Mucosa of gallbladder (tissue), 1 donor: Measurements from ENCODE around the gene ALOX15. TPM values are rescaled to one million over a fixed set of nuclear protein-coding genes. Genes with fewer than 3 reads are reported as not detected.
"Not testable (repeated sequence)": the region's sequence is repeated elsewhere in the genome, so short reads cannot be mapped to it uniquely, and the experiment has no call there.

ENCODE experiments used
- DNase-seq: peaks from one replicate; pipeline ENCODE4 v3.0.0-alpha.2; 2020; ENCODE audit warnings: low spot score
- total RNA-seq: library from RNA; stranded (reverse); gene quantifications from one replicate; pipeline ENCODE4 v1.2.1, GENCODE V29; 2021
- donor health status: DM: no; HTN: no; CAD: no.

The ALOX15 gene, protein sequence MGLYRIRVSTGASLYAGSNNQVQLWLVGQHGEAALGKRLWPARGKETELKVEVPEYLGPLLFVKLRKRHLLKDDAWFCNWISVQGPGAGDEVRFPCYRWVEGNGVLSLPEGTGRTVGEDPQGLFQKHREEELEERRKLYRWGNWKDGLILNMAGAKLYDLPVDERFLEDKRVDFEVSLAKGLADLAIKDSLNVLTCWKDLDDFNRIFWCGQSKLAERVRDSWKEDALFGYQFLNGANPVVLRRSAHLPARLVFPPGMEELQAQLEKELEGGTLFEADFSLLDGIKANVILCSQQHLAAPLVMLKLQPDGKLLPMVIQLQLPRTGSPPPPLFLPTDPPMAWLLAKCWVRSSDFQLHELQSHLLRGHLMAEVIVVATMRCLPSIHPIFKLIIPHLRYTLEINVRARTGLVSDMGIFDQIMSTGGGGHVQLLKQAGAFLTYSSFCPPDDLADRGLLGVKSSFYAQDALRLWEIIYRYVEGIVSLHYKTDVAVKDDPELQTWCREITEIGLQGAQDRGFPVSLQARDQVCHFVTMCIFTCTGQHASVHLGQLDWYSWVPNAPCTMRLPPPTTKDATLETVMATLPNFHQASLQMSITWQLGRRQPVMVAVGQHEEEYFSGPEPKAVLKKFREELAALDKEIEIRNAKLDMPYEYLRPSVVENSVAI
- total RNA-seq: 0.49 TPM

DNA sequence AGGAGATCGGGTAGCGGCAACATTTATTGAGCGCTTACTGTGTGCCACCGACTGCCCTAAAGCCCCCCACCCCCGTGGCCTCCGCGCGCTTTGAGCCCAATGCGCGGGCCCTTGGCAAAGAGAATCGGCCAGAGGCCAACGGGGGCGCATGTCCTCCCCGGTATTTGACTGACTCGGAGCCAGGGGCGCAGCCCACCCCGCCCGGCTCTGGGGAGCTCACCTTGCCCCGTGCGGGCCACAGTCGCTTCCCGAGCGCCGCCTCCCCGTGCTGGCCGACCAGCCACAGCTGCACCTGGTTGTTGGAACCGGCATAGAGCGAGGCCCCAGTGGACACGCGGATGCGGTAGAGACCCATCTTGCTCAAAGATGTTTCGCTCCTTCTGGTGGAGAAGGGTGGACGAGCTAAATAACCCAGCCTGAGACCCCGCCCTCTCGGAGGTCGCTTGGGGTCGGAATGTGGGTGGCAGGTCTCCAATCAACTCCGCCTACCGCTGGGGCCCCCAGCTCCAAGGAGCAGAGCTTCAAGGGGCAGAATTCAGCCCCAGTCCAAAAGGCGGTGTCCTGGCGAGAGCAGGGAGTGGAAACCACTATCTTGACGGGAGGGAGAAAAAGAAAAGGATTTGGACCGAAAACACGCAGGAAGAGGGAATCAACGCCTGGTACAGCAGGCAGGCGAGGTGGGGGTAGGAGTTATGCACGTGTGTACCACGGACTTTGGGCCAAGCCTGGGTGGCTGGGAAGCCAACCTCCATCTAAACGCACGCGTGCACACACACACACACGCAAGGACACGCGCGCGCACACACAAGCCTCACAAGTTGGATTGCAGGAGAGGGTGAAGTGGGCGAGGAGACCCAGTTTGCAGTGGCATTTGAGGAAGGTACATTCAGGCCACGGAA is at the start of gene ALOX15:
ALOX15 (minus strand) TSS at position 382 of the 899 bp plus-strand sequence; CDS start at position 355, 27 bp downstream.
- no peak for DNase-seq

DNA sequence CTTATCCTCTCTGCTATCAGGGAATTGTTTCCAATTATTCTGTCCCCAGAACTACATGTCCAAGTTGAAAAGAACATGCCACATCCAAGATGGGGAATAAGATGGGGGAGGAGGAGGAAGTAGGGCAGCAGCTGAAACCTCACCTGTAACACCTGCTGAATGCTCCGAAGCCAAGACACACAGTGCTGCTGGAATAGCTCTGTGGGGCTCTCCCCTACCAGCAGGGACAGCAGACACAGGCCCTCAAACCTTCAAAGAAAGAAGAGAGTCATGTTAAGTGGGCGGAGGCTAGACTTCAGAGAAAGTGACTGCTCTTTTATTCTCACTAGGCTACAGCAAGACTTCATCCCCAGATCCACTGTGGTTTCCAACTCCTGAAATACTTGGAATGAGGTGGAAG is 49.3 kb upstream of the ALOX15 start:
- DNase-seq: no peak

DNA sequence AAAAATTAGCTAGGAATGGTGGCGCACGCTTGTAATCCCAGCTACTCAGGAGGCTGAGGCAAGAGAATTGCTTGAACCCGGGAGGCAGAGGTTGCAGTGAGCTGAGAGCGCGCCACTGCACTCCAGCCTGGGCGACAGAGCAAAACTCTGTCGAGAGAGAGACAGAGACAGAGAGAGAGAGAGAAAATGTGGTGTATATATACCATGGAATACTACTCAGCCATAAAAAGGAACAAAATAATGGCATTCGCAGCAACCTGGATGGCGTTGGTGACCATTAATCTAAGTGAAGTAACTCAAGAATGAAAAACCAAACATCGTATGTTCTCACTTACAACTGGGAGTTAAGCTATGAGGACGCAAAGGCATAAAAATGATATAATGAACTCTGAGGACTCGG is 48.4 kb upstream of the ALOX15 start:
- not testable (repeated sequence) for DNase-seq

DNA sequence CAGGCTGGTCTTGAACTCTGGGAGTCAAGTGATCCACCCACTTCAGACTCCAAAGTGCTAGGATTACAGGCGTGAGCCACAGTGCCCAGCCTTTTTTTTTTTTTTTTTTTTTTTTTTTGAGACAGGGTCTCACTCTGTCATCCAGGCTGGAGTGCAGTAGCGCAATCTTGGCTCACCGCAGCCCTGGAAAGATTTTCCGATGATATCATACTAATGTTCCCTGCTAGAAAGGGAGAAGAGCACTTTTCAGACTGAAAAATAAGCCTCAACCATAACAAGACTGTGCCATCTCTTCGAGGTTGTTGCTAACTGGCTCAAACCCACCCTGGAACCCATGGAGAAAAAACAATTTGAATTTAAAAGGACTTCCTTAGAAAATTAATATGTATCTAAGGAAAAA is 42.3 kb upstream of the ALOX15 start:
- not testable (repeated sequence) for DNase-seq

DNA sequence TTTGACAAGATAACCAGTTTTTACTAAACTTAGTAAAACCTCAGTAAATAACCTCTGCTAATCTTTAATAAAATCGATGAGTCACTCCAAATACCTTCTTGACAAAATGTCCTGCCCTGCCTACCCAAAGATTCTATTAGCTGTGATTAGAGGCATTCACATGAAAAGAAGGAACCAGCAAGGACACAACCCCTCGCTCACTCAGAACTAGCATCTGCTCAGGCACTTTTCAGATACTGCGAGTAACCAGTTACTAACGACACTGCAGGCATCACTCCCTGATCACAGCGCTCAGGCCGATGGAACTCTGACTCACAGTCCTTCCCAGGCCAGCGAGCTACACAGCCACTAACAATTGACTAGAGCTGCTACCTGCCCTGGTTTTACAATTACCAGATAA is 38.2 kb upstream of the ALOX15 start:
- peak; percentile 24 for DNase-seq

DNA sequence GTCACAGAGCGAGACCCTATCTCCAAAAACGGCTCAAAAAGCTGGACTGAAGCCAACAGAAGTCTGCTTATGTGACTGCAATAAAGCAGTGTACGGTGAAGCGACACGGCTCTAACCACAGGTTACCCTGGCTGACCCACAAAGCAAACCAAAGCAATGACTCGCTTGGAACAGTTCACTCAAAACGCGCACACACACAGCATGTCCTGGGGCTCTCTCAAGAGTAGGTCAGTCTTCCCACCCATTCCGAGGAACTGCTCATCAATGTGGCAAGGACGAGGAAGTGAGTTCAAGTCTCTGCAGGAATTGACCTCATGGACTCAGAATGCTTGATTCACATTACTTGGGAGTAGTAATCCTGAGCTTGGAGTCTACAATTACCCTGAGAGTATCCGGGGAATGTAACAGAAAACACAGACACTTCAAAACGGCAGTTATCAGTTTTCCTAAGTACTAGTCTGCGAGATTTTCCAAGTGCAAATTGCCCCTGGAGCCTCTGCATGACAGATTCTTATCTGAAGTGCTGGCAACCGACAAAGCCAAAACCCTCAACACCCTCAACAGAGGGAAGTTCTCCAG is 37.1 kb upstream of the ALOX15 start:
- no peak for DNase-seq

DNA sequence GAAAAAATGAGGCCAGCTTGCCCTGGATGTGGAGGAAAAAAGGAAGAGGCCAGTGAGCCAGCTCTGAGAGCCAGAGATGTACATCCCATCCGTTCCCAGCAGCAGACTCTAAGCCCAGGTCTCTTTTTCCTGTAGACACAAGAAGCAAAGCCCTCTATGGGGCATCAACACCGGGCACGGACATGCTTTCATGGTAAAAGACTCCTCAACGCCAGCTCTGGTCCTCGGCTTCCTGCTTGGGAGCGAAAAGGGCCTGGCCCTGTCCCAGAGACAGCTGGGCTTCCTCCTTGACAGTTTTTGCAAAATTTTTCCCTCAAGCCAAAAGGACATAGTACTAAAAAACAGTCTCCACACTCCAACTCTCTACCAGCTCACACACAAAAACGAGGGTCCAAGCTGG is 35.3 kb upstream of the ALOX15 start:
- no peak for DNase-seq

DNA sequence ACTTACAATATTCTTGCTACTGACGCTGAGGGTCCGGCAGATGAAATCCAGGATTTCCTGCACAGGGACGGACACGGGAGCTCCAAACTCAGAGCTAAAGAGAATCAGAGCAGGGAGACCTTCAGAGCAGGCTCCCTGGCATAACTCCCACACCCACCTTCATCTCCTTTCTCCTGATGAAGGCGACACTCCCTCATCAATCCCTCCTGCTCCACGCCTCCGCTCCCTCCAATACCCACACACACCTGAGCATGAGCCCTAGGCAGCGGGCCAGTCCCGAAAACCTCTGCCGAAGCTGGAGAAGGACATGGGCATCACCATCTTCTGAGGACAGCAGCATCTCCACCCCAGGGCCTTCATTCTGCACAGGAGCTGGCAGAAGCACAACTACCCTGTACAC is 34.3 kb upstream of the ALOX15 start:
- no peak for DNase-seq

DNA sequence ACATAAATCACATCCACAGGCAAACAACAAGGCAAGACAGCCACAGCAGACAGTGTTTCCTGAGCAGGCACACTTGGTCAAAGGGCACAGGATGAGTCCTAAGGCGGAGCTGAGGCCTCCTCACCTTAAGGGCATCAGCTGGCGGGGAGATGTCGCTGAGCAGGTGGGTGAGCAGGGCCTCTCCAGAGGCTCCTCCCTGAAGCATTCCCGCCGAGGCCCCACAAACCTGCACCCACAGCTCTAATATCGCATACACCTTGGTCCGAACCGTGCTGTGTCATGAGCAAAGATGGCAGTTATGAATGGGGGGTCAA is 33.2 kb upstream of the ALOX15 start:
- no peak for DNase-seq

DNA sequence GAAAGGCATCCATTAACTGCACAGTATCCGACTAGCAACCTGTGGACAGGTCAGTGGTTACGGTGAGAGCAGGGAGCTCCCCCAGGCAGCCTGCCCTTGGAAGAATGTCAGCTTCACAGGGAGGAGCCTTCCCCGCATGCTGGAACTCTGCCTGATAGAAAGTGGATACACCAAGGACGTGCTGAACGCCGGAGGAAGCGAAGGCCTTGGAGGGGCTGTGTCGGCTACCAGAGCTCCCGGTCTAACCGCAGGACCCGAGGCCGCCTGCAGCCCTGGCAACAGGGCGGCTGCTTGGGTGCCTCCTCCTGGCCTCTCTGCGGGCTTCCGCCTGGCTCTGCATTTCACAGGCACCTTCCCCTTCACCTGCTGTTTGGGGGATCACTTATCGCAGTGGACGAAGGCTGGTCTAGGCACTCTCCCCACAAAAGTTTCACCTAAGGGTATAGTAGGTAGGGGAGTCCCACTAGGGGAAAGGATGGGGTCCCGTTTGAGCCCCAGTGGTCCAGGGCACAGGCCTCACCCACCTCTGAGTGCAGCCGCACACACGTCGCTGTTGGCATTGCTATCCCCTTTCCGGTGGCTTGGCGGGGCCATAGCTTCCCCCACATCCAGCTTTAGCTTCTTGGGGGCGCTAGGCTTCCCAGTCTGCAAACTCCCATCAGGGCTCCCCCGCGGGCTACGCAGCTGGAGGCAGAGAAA is 32.7 kb upstream of the ALOX15 start:
- DNase-seq: no peak

DNA sequence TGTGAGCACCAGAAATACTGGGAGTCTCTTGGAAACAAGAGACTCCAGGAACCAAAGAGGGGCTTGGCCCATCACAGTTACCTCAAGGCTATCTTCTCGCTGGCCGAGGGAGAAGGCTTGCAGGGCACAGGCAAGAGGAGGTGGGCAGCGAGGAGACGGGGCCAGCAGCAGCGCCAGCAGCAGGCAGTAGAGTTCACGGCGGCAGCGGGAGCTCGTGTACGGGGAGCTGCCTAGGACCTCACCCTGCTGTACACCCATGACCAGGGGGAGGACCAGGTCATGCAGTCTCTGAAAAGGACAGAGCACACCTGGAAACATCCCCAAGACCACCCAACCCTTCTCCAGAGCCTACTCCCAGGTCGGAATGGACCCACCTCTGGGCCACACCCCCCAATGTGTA is 31.7 kb upstream of the ALOX15 start:
- DNase-seq: no peak

DNA sequence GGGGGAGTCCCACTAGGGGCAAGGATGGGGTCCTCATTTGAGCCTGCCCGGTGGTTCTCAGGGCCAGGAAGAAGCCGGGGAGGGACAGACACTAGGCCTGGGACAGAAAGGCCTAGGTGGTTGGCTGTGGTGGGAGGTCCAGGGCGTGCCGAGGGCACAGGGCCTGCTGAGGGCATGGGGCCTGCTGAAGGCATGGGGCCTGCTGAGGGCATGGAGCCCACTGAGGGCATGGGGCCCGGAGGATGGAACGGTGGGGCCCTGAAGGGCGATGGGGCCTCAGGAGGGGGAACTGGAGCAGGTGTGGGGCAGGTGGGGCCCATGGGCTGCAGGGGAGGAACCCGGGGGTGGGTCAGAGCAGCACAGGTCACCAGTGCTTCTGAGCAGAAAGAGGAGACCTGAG is 31.3 kb upstream of the ALOX15 start:
- DNase-seq: no peak

DNA sequence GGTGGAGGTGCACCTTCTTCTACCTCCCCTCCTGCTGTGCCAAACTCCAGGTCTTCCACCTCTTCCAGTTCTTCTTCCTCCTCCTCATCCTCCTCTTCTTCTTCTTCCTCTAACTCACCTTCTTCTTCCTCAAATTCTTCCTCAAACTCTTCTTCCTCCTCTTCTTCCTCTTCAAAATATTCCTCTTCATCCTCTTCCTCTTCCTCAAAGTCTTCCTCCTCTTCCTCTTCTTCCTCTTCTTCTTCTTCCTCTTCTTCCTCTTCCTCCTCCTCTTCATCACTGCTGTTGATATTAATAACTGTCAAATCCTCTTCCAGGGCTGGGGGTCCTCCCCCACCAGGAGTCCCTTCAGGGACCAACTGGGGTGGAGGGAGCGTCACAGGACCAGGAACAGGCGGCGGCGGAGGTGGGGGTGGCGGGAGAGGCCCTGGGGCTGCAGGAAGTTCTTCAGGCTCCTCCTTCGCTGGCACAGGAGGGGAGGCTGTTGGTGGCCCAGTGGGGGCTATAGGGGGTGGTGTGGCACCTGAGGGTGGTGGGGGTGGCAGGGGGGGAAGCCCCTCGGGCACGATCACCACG is 30.7 kb upstream of the ALOX15 start:
- DNase-seq: no peak

DNA sequence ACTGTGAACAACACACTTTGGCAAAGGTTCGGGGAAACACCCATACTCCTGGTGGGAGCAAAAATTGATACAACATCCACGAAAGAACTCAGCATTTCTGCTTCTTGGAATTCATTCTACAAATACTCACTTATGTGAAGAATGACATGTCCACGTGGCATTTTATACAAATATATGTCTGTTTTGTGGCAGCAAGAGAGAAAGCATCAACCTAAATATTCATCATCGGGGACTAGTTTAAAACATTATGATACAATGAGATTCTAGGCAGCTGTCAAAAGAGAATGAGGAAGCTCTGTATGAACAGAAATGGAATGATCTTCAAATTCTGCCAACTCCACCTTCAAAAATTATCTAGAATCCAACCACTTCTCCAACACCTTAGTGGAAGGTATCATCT is 25.7 kb upstream of the ALOX15 start:
- DNase-seq: no peak

DNA sequence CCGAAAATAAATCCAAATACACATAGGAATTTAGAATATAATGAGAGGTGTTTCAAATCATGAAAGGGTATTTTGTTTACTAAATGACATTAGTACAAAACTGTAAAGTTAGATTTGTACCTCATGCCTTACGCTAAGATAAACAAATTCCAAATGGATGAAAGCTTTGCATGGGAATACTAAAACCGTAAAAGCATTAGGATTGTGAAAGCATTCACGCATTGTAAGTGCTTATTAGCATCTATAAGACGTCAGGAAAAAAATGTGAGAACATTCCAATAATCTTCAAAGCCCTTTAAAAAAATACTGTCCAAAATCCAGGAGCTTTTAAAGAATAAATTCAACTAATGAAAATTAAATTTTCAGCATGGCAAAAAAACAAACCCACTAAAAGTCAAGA is 24.8 kb upstream of the ALOX15 start:
- DNase-seq: no peak

DNA sequence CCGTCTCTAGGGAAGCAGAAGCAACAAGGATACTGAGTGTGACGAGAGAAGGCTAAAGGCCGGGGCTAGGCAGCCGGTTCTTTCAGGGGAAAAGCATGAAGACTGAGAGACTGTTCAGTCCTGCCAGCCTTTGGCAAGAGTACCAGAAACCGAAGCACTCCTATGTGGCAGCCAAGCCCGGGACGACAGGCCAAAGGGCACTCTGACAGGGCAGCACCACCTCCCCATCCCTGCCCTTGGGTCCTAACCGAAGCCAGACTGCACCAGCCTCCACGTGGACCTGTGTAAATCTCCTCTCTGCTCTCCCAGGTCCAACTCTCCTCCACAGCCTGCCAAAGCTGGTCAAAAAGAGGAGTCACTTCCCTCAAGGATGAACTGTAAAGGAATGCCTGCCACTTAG is 23.5 kb upstream of the ALOX15 start:
- no peak for DNase-seq

DNA sequence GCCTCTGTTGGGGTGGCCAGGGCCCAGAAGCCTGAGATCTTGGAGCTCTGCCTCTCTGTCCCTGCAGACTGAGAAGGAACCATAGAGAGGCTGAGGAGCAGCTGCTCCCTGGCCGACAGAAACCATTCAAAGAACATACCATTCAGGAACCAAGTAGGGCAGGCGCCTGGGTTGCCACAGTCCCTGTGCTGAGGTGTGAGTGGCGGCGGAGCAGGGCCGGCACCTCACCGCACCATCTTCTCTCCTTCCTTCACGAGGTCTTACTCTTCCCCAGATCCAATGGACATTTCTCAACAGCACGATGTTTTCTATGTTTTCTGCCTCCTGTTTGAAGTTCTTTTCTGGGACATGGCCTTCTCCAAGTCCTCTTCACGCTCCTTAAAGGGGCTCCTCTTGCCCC is 22.8 kb upstream of the ALOX15 start:
- DNase-seq: no peak

DNA sequence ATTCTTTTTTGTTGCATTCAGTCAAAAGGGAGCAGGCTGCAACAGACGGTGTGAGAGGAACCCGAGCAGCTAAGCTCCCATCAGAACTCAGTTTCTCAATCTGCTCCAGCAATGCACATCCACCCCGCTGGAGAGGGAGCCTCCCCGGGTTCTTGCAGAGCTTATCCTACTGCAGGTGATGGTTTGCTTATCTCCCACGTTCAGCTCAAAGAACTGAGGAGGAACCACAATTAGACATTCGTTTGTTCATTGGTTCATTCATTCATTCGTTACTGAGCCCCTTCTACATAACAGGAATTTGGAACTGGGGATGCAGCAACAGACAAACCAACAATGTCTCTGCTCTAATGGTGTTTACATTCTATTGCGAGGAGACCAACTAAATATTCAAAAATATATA is 22.2 kb upstream of the ALOX15 start:
- DNase-seq: no peak

DNA sequence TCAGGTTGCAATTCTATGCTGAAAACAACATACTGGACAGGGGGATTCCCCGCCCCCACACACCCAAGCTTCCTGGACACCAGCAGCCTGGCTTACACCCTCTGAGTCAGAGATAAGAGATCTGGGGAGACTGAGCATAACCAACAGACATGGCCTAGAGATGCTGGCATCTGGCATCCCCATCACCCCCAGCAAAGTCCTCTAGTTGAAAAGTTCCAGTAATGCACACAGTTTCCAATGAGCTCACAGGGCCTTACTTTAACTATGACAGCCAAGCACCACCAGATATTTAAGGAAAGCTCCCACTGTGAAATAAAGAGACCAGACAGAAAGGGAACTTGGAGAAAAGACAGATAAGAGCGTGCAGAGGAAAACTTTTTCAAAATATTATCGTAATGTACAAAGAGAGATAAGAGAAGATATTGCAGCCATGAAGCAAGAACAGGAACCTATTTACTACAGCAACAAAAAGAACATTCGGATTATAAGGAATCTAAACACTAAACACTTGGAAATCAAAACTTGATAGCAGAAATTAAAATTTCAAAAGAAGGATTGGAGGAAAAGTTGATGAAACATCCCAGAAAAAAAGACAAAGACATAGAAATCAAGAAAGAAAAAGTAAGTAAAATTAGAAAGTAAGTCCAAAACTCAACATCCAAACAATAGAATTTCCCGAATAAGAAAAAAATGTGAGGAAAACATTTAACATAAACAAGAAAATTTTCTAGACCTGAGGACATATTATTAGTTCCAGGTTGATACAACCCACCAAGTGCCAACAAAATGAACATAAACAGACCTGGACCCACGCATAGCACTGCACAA is 17.2 kb upstream of the ALOX15 start:
- DNase-seq: no peak

DNA sequence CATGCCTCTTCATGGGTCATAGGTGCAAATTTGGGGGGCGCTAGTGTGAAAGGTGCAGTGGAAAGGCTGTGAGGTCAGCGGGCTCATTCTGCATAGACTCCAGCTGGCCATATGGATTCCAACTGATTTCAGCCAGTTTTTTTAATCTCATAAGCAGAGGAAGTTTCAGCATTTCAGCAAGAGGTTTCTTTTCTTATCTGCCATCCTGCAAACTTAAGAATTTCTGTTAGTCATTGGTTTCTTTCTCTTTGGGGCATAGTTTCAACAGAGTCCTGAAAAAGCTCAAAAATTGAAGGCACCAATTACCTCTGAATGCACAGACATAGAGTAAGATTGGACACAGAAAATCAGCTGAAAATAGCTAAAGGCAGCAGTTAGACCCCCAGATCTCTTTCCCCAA is 16.2 kb upstream of the ALOX15 start:
- no peak for DNase-seq
